K562 (cell line): ENCODE results near the gene MUSK.

Experiments
- EZH2 ChIP-seq: IDR thresholded peaks from 2 replicates; pipeline ENCODE4 v1.6.1; 2012; ENCODE audit warnings: low read depth, mild to moderate bottlenecking, inconsistent platforms, low read length, borderline replicate concordance
- FUS ChIP-seq: fragments of 200-400 bp; formaldehyde crosslinking; optimal IDR thresholded peaks from 2 replicates; pipeline ENCODE3; 2017; ENCODE audit warnings: low read depth, low read length
- HOXB6 ChIP-seq: fragments of 250-450 bp; sonication (Bioruptor Pico); IDR thresholded peaks from 2 replicates; pipeline ENCODE4 v1.5.1; 2022; ENCODE audit warnings: mild to moderate bottlenecking, borderline replicate concordance
- KAT7 ChIP-seq: sonication (generic); formaldehyde crosslinking; IDR thresholded peaks from 2 replicates; pipeline ENCODE4 v1.8.0; 2022; ENCODE audit warnings: missing genetic modification reagents, mild to moderate bottlenecking, borderline replicate concordance
- NR2C2 ChIP-seq, 2 experiments: fragments of 200-800 bp in 1 of 2; sonication (Bioruptor generic) in 1 of 2; sonication (generic) in 1 of 2; formaldehyde crosslinking in 1 of 2; IDR thresholded peaks; 2 replicates each; pipeline versions ENCODE4 v1.6.1 to v1.8.0; 2016 to 2022; ENCODE audit warnings: mild to moderate bottlenecking in 1 of 2, missing compliant biosample characterization in 1 of 2, missing genetic modification characterization in 1 of 2, missing genetic modification reagents in 1 of 2
- POLR2AphosphoS5 ChIP-seq: IDR thresholded peaks from 2 replicates; pipeline ENCODE4 v1.6.1; 2011; ENCODE audit warnings: mild to moderate bottlenecking, low read depth, low read length, moderate library complexity; ENCODE audit not compliant: control insufficient read depth, insufficient read depth
- POU5F1 ChIP-seq: fragments of 150-350 bp; IDR thresholded peaks from 2 replicates; pipeline ENCODE4 v1.6.1; 2014; ENCODE audit warnings: borderline replicate concordance, low read length, low read depth, mild to moderate bottlenecking; ENCODE audit not compliant: partially characterized antibody
- RBM15 ChIP-seq: fragments of 200-400 bp; formaldehyde crosslinking; IDR thresholded peaks from 2 replicates; pipeline ENCODE4 v1.6.1; 2018; ENCODE audit warnings: mild to moderate bottlenecking, low read length, moderate library complexity; ENCODE audit not compliant: insufficient read depth
- TF ChIP-seq, protein P1 (sequence below), 3 experiments: IDR thresholded peaks in 2 of 3; conservative IDR thresholded peaks in 1 of 3; 2 replicates each; pipeline ENCODE4 v1.5.1; 2011 to 2012; ENCODE audit warnings: low read length in 3 of 3, mild to moderate bottlenecking in 3 of 3, control low read depth in 2 of 3, improper control_type of control experiment in 1 of 3, inconsistent platforms in 1 of 3, low read depth in 1 of 3, mixed read lengths in 1 of 3, moderate library complexity in 1 of 3; ENCODE audit not compliant: insufficient read depth in 2 of 3
- TF ChIP-seq, protein P2 (sequence below), 2 experiments: IDR thresholded peaks in 1 of 2; conservative IDR thresholded peaks in 1 of 2; 2 replicates each; pipeline ENCODE4 v1.6.1; 2016; ENCODE audit warnings: low read depth in 2 of 2, mild to moderate bottlenecking in 1 of 2, missing compliant biosample characterization in 1 of 2, missing genetic modification characterization in 1 of 2, moderate library complexity in 1 of 2
- TF ChIP-seq, protein P3 (sequence below), 2 experiments: fragments of 450-650 bp; formaldehyde crosslinking in 1 of 2; IDR thresholded peaks; 2 replicates each; pipeline versions ENCODE4 v1.4.0 to v1.6.1; 2014 to 2020; ENCODE audit warnings: mild to moderate bottlenecking in 2 of 2, borderline replicate concordance in 1 of 2, low read depth in 1 of 2
- TF ChIP-seq, protein P4 (sequence below): sonication (generic); formaldehyde crosslinking; IDR thresholded peaks from 2 replicates; pipeline ENCODE4 v1.8.1; 2023; ENCODE audit warnings: mild to moderate bottlenecking, missing genetic modification reagents
- TF ChIP-seq, protein P5 (sequence below): fragments of 450-650 bp; IDR thresholded peaks from 2 replicates; pipeline ENCODE4 v1.6.1; 2018; ENCODE audit not compliant: partially characterized antibody

DNA sequence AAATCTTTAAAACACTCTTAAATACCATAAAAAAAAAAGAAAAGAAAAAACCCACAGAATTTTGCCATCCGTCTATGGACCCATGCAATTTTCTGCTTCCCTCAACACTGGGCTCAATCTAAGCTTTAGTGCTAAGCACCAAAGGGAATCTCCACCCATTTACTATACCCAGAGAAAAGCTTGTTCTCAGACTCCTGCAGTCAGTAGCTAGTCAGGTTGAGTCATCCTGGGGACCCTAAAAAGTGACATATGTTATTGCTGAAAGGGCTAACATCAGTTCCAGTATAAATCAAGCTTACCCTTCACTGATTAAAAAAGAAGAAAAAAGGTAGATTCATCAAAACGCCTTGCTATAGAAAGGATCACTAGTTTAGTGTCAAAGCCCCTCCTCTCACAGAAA lies 177.6 kb downstream of the MUSK start:
- TF ChIP-seq NR2C2 (CRISPR knock-in tag; IDR thresholded peaks at IDR 0.05) (no peak), NR2C2 (tag; IDR thresholded peaks at IDR 0.05) (no peak), POLR2AphosphoS5 (no peak), POU5F1 (no peak), RBM15 (no peak), EZH2 (no peak), KAT7 (CRISPR knock-in tag) (no peak), HOXB6 (no peak), FUS (no peak)
- TF ChIP-seq, protein P1, sequence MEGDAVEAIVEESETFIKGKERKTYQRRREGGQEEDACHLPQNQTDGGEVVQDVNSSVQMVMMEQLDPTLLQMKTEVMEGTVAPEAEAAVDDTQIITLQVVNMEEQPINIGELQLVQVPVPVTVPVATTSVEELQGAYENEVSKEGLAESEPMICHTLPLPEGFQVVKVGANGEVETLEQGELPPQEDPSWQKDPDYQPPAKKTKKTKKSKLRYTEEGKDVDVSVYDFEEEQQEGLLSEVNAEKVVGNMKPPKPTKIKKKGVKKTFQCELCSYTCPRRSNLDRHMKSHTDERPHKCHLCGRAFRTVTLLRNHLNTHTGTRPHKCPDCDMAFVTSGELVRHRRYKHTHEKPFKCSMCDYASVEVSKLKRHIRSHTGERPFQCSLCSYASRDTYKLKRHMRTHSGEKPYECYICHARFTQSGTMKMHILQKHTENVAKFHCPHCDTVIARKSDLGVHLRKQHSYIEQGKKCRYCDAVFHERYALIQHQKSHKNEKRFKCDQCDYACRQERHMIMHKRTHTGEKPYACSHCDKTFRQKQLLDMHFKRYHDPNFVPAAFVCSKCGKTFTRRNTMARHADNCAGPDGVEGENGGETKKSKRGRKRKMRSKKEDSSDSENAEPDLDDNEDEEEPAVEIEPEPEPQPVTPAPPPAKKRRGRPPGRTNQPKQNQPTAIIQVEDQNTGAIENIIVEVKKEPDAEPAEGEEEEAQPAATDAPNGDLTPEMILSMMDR (IDR thresholded peaks at IDR 0.05 in 2 of 3, conservative IDR thresholded peaks at IDR 0.05 in 1 of 3; ENCODE audit: insufficient read depth in 2 of 3, low read depth in 1 of 3, low read length in 3 of 3): no peak
- TF ChIP-seq, protein P2, sequence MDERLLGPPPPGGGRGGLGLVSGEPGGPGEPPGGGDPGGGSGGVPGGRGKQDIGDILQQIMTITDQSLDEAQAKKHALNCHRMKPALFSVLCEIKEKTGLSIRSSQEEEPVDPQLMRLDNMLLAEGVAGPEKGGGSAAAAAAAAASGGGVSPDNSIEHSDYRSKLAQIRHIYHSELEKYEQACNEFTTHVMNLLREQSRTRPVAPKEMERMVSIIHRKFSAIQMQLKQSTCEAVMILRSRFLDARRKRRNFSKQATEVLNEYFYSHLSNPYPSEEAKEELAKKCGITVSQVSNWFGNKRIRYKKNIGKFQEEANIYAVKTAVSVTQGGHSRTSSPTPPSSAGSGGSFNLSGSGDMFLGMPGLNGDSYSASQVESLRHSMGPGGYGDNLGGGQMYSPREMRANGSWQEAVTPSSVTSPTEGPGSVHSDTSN (CRISPR knock-in tag; IDR thresholded peaks at IDR 0.05; ENCODE audit: low read depth): no peak
- TF ChIP-seq, protein P2 (tag; conservative IDR thresholded peaks at IDR 0.05; ENCODE audit: low read depth): no peak
- TF ChIP-seq, protein P3, sequence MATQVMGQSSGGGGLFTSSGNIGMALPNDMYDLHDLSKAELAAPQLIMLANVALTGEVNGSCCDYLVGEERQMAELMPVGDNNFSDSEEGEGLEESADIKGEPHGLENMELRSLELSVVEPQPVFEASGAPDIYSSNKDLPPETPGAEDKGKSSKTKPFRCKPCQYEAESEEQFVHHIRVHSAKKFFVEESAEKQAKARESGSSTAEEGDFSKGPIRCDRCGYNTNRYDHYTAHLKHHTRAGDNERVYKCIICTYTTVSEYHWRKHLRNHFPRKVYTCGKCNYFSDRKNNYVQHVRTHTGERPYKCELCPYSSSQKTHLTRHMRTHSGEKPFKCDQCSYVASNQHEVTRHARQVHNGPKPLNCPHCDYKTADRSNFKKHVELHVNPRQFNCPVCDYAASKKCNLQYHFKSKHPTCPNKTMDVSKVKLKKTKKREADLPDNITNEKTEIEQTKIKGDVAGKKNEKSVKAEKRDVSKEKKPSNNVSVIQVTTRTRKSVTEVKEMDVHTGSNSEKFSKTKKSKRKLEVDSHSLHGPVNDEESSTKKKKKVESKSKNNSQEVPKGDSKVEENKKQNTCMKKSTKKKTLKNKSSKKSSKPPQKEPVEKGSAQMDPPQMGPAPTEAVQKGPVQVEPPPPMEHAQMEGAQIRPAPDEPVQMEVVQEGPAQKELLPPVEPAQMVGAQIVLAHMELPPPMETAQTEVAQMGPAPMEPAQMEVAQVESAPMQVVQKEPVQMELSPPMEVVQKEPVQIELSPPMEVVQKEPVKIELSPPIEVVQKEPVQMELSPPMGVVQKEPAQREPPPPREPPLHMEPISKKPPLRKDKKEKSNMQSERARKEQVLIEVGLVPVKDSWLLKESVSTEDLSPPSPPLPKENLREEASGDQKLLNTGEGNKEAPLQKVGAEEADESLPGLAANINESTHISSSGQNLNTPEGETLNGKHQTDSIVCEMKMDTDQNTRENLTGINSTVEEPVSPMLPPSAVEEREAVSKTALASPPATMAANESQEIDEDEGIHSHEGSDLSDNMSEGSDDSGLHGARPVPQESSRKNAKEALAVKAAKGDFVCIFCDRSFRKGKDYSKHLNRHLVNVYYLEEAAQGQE (IDR thresholded peaks at IDR 0.05; ENCODE audit: borderline replicate concordance): no peak
- TF ChIP-seq, protein P3 (CRISPR knock-in tag; IDR thresholded peaks at IDR 0.05; ENCODE audit: low read depth): no peak
- TF ChIP-seq, protein P4, sequence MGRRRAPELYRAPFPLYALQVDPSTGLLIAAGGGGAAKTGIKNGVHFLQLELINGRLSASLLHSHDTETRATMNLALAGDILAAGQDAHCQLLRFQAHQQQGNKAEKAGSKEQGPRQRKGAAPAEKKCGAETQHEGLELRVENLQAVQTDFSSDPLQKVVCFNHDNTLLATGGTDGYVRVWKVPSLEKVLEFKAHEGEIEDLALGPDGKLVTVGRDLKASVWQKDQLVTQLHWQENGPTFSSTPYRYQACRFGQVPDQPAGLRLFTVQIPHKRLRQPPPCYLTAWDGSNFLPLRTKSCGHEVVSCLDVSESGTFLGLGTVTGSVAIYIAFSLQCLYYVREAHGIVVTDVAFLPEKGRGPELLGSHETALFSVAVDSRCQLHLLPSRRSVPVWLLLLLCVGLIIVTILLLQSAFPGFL (CRISPR knock-in tag): no peak
- TF ChIP-seq, protein P5, sequence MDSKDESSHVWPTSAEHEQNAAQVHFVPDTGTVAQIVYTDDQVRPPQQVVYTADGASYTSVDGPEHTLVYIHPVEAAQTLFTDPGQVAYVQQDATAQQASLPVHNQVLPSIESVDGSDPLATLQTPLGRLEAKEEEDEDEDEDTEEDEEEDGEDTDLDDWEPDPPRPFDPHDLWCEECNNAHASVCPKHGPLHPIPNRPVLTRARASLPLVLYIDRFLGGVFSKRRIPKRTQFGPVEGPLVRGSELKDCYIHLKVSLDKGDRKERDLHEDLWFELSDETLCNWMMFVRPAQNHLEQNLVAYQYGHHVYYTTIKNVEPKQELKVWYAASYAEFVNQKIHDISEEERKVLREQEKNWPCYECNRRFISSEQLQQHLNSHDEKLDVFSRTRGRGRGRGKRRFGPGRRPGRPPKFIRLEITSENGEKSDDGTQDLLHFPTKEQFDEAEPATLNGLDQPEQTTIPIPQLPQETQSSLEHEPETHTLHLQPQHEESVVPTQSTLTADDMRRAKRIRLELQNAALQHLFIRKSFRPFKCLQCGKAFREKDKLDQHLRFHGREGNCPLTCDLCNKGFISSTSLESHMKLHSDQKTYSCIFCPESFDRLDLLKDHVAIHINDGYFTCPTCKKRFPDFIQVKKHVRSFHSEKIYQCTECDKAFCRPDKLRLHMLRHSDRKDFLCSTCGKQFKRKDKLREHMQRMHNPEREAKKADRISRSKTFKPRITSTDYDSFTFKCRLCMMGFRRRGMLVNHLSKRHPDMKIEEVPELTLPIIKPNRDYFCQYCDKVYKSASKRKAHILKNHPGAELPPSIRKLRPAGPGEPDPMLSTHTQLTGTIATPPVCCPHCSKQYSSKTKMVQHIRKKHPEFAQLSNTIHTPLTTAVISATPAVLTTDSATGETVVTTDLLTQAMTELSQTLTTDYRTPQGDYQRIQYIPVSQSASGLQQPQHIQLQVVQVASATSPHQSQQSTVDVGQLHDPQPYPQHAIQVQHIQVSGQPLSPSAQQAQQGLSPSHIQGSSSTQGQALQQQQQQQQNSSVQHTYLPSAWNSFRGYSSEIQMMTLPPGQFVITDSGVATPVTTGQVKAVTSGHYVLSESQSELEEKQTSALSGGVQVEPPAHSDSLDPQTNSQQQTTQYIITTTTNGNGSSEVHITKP: no peak
